IPS-NIHi7 (cell line): ENCODE results near the gene CFAP97.
A peak's percentile ranks its signal among the peaks of the same experiment; 100 is the strongest.
"Not testable (repeated sequence)": the region's sequence is repeated elsewhere in the genome, so short reads cannot be mapped to it uniquely, and the experiment has no call there.

ENCODE experiments used
- DNase-seq: peaks from one replicate; pipeline ENCODE4 v3.0.0; 2012; ENCODE audit warnings: mixed read lengths; ENCODE audit errors: extremely low spot score

The CFAP97 gene

DNA sequence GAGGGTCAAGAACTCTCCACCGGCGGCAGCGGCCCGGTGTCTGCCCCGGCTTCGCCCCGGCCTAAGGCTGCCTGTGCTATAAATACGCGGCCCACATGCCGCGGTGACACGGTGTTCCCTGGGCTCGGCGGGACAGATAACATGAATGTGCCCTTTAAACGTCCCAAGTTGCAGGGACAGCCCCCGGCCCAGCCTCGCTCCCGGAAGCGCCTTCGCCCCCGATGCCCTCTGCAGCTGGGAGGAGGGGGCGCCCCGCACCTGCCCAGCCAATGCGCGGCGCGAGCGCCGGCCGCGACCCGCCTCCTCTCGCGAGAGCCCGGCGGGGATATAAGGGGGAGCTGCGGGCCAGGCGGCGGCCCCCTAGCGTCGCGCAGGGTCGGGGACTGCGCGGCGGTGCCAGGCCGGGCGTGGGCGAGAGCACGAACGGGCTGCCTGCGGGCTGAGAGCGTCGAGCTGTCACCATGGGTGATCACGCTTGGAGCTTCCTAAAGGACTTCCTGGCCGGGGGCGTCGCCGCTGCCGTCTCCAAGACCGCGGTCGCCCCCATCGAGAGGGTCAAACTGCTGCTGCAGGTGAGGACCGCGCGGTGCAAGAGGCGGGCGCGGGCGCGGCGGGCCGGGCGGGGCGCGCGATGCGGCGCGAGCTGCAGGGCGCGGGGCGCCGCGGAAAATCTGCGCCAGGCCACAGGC lies 60.7 kb downstream of the CFAP97 start, which contains the start of gene SLC25A4:
SLC25A4 (plus strand) TSS at position 355 of the 689 bp plus-strand sequence; CDS start at position 462, 107 bp downstream.
- peak; percentile 96 for DNase-seq

- no peak for DNase-seq
Observed at GRCh38 chr4:185142564-185142911, 61.3 kb downstream of the CFAP97 start.

DNA sequence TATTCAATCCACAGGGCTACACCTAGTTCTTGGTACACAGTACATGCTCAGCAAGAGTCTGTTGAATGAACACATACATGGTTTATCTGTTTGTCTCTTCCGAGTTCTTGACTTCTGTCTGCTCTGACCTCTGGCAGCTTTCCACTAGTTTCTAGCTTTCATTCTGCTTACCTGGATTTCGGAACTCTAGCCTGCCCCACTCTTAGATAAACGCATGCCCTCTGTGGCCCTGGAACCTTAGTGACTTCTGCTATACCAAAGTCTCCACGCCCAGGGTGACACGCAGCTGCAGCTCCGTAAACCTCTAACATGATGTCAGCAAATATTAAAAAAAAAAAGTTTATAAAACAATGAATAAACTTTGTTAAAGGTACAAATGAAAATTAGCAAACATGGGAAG lies 62.0 kb downstream of the CFAP97 start:
- DNase-seq = no peak

GRCh38 chr4:185139736-185140135 lies 64.1 kb downstream of the CFAP97 start:
- no peak for DNase-seq

DNA sequence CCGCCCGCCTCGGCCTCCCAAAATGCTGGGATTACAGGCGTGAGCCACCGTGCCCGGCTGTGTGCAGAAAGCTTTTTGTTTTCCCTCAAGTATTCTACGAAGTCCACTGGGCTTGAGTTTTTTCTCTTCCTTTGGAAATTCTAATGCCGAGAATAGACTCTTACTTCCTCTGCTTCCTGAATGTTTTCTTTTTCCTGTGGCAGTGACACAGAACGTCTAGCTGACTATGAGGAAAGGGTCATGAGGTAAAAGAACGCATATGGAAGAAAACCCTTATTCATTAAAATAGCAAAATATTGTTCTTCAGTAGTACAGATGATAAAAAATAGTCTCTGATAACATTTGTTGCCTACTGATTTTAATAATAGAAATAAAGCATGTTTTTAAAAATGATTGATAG lies 65.6 kb downstream of the CFAP97 start:
- DNase-seq = no peak

DNA sequence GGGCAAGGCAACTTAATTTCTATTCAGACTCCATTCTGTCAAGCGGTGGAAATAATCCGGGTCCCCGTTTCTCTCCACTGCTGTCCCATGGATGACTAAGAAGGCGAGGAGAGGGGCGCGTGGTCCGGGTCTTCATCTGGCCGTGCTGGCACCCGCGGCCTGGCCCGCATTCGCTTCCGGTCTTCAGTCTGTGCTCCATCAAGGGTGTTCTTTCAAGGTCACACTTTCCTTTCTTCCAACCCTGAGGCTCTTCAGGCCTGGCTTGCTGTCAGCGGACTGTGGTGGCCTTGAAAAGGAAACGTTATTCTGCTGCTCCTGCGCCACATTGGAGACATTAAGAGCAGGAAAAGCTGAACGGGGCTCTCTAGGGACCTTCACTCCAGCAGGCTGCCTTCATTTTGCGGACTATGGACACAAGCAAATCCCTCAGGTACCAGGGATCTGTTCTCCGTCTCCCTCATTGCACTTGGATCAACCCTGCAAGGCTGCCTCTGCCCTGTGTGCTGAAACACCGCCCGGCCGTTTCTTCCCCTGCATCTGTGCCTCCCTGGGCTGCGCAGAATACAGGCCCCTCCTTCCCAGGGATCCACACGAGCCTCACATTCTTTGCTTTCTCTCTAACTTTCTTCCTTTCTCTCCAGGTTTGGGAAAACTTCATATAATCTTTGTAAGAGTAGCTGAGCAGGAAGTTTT lies 66.4 kb downstream of the CFAP97 start:
- DNase-seq = no peak

DNA sequence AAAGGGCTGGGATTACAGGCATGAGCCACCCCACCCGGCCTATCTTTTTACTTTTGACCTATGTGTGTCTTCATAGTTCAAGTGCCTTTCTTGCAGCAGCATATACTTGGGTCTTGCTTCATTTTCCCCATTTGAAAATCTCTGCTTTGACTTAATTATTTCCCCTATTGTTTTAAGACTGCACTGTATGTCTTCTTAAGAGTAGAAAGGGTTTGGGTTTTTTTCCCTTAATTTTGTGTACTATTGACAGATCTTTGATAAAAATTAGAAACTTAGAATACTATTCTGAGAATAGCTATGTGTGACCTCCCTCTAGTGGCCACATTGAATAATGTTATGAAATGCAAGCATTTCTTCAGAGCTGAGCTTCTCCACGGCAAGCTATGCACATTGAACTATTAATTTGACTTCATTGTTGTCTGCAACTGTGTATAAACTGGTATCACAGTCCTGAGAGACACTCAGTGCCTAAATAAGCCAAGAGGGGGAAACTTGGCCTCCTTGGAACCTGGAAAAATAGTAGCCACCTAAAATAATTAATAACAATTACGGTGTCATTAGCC lies 69.4 kb downstream of the CFAP97 start:
- no peak for DNase-seq

- peak; percentile 63 for DNase-seq
Observed at GRCh38 chr4:185128272-185129119, 75.3 kb downstream of the CFAP97 start.

DNA sequence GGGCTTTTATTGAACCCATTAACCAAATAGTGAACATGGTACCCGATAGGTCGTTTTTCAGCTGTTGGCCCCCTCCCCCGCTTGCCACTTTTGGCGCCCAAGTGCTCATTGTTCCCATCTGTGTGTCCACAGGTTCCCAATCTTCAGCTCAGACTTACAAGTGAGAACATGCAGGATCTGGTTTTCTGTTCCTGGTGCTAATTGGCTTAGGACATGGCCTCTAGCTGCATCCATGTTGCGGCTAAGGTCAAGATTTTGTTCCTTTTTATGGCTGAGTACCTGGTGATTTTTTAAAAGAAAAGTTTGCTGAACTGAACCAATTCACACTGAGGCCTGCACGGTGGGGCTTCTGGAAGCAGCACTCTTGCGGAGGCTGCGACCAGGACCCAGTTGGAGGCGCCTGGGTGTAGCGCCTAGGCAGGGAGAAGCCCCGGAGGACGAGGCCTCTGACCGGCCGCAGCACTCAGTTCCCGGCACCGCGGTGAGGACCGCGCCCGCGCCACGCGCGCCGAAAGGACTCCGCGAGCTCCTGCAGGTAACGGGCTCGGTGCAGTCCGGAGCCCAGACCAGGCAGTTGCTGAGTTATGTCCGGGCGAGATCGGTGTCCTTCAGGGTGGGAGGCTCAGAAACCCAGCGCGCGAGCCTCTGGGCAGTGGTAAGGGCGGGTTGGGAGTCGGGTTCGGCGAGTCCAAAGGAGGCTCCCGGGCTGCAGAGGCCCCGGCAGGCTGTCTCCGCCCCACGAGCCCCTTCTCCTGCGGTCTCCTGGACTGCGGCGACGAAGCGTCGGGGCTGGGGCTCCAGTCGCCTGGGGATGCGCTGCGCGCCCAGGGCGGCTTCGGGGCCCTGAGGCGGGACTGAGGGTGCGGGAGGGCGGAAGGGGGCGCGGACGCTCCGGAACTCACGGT lies 76.5 kb downstream of the CFAP97 start:
- DNase-seq = peak; percentile 44

DNA sequence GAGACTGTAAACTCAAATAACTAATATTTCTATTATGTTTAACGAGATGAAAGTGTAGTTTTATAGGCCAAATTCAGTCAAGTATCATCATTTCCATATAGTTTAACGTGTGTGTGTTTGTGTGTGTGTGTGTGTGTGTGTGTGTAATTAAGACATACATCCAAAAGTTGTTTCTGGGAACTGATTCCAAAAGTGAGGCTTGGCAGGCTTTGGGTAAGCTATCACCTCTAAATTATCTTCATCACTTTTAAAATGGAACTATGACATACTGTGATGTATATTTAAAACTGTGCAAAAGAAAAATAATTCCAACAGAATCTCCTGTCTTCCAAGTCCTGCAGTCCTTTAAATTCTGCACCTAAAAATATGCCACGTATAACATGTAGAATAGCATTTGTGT lies 79.8 kb downstream of the CFAP97 start:
- DNase-seq = no peak

DNA sequence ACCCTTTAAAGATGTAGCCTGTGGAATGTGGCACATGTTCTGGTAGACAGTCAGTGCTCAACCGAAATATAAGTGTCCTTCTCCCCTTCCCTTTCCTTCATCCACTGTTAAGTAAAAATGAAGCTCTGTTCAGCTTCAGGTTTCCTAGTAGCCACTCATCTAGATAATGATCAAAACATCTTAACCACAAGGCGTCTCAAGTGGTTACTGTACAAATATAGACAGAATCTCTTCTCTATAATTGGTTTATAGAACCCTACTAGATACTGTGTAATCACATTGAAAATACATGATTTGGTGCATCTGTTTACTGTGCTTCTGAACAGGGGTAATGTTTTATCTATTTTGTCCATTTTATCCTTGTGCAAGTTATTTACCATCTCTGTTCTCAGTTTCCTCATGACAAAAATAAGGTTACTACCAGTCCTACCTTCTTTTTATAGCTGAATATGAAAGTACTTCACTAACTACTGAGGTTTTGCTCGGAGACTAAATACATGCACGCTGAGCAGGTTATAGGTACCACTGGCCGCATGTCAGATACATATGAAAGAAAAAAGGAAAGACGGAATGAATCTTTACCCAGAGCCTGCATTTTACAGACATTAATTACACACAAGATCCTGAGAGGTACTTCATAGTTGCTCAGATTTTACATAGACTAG lies 81.0 kb downstream of the CFAP97 start:
- DNase-seq = no peak

- peak; percentile 39 for DNase-seq
Observed at GRCh38 chr4:185120631-185120946, 83.2 kb downstream of the CFAP97 start.

- no peak for DNase-seq
Observed at GRCh38 chr4:185119927-185120630, 83.7 kb downstream of the CFAP97 start.

GRCh38 chr4:185119467-185119866 lies 84.3 kb downstream of the CFAP97 start:
- not testable (repeated sequence) for DNase-seq

- DNase-seq = no peak
Observed at GRCh38 chr4:185118876-185119275, 84.9 kb downstream of the CFAP97 start.

DNA sequence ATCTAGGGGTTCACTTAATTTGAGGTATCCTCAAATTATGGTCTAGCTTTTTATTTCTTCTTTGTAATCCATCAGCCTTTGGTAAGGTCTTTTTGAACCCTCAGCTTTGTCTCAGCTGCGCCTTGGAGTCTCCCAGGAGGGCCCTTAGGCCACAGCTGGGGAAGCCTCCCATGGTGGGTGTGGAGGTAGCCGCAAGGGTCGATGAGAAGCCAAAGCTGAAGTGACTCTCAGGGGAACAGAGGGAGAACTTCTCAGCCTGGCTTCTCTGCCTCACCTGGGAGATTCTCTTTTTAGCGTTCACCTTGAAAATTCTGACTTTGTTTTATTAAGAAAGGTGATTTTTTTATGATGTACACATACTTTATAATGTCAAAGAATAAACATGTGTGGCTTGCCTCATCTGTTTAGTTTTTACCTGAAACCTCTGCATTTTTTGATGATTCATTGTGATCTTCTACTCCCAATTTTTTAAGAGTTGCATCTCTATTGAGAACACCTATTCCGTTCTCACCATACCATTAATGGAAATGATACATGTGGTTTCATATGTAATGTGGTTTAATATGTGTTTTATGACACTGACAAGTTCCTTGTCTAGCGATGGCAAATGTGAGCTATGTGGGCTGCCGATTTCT lies 86.4 kb downstream of the CFAP97 start:
- DNase-seq = no peak

DNA sequence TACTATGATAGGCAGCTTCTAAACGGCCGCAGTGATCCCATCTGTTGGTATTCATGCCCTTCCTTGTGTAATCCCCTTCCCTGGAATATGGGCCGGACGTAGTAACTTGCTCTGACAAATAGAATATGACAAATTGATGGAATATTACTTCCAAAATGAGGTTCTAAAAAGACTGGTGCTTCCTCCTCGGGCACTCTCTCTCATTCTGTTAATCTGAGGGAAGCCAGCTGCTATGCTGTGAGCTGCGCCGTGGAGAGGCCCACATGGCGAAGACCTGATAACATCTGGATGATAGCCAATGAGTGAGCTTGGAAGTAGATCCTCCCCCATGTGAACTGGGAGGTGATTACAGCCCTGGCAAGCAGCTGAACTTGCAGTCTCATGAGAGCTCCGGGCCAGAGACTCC lies 88.0 kb downstream of the CFAP97 start:
- DNase-seq = peak; percentile 83

GRCh38 chr4:185113340-185113739 lies 90.5 kb downstream of the CFAP97 start:
- no peak for DNase-seq

GRCh38 chr4:185112104-185112503 lies 91.7 kb downstream of the CFAP97 start:
- DNase-seq = peak; percentile 43

DNA sequence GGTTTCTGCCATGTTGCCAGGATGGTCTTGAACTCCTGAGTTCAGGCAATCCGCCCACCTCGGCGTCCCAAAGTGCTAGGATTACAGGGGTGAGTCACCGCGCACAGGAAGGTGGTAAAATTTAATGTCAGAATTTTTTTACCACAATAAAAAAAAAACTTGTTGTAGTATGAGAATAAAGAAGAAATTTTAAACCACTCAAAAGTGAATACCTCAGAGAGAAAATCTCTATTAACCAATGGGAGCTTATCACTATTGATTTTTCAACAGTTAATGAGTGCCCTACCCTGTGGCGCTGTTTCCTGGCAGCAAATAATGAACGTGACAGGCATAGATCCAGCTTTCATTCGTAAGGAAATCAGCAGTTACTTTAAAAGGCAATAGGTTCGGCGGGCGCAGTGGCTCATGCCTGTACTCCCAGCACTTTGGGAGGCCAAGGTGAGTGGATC lies 93.4 kb downstream of the CFAP97 start:
- no peak for DNase-seq
